ENCODE measurements around the gene PHACTR3. TPM values are rescaled to one million over a fixed set of nuclear protein-coding genes. Genes with fewer than 3 reads are reported as not detected.

PHACTR3 gene
- total RNA-seq, 4 donors from 2014 or later, result 2.4 to 12.8 (median 9.7) TPM

GRCh38 chr20:59644371-59644939 is 40.1 kb downstream of the PHACTR3 start:
- Histone ChIP-seq H3K4me3 (no peak overlapping the region), H3K4me1 (no peaks in the 10 kb centered on the region), H3K9me3 (no peaks in the 10 kb centered on the region), H3K36me3 (no peaks in the 10 kb centered on the region), H3K27ac (no peak overlapping the region), H3K27me3 (peaks cover 11% of the 10 kb centered on the region)
- no peak for TF ChIP-seq POLR2A (IDR thresholded peaks at IDR 0.05)
- TF ChIP-seq POLR2AphosphoS5 (IDR thresholded peaks at IDR 0.05), result no peak
- no peak for TF ChIP-seq CTCF (IDR thresholded peaks at IDR 0.05)
- TF ChIP-seq EP300 (IDR thresholded peaks at IDR 0.05), result no peak
- WGBS, result 95% methylated on average over 10 of the region's 10 CpGs
- DNase-seq (ENCODE audit: low spot score in 2 of 2), result no peak

DNA sequence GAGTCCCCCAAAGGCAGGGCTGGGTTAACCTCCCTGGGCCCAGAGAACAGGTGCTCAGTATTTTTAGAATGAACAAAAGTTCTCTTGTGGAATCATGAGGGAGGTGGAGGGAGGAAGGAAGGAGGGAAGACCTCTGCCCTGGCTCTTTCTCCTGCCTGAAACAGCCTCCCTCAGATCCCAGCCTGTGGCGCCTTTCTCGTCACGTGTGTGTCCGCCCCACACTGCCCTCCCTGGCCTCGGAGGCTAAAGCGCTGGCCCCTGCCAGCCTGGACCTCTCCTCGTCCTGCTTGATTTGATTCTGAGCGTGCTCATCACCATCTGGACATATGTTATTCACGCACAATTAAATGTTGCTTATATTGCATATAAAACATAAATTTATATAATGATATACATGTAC is 40.9 kb downstream of the PHACTR3 start:
- TF ChIP-seq POLR2A (IDR thresholded peaks at IDR 0.05), result no peak
- no peak for TF ChIP-seq CTCF (IDR thresholded peaks at IDR 0.05)
- no peak for TF ChIP-seq POLR2AphosphoS5 (IDR thresholded peaks at IDR 0.05)
- no peak for TF ChIP-seq EP300 (IDR thresholded peaks at IDR 0.05)
- no peak overlapping the region for H3K4me3 ChIP-seq
- peaks cover 11% of the 10 kb centered on the region for H3K27me3 ChIP-seq
- no peaks in the 10 kb centered on the region for H3K9me3 ChIP-seq
- DNase-seq (ENCODE audit: low spot score in 2 of 2), result no peak
- H3K4me1 ChIP-seq, result no peaks in the 10 kb centered on the region
- no peaks in the 10 kb centered on the region for H3K36me3 ChIP-seq
- no peak overlapping the region for H3K27ac ChIP-seq
- 67% methylated on average over 9 of the region's 9 CpGs for WGBS

GRCh38 chr20:59645761-59646171 is 41.4 kb downstream of the PHACTR3 start:
- Histone ChIP-seq H3K4me1 (no peaks in the 10 kb centered on the region), H3K27me3 (peaks cover 11% of the 10 kb centered on the region), H3K9me3 (no peaks in the 10 kb centered on the region), H3K4me3 (no peak overlapping the region), H3K36me3 (no peaks in the 10 kb centered on the region), H3K27ac (no peak overlapping the region)
- WGBS, result 64% methylated on average over 7 of the region's 7 CpGs
- no peak for DNase-seq (ENCODE audit: low spot score in 2 of 2)
- no peak for TF ChIP-seq POLR2A (IDR thresholded peaks at IDR 0.05)
- no peak for TF ChIP-seq EP300 (IDR thresholded peaks at IDR 0.05)
- TF ChIP-seq POLR2AphosphoS5 (IDR thresholded peaks at IDR 0.05), result no peak
- TF ChIP-seq CTCF (IDR thresholded peaks at IDR 0.05), result no peak

DNA sequence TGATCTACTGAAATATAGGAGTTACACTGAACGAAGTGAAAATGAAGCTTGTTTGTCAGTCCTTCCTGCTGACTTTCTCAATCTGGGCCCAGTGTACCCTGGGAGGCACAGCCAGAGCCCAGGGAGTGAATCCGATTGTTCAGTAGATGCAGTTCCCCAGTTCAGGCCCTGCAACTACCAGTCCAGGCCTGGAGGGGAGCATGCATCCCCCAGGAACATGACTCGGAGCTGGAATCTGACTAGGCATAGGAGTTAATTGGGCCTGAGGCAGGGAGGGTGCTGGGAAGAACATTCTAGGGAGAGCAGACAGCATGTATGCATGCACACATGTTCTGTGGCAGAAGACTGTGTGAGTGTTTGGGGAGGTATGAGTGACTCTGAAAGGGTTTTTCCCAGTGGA is 42.1 kb downstream of the PHACTR3 start:
- Histone ChIP-seq H3K4me3 (no peak overlapping the region), H3K27ac (no peak overlapping the region), H3K27me3 (peaks cover 11% of the 10 kb centered on the region), H3K36me3 (no peaks in the 10 kb centered on the region), H3K4me1 (no peaks in the 10 kb centered on the region), H3K9me3 (no peaks in the 10 kb centered on the region)
- WGBS, result 88% methylated on average over 2 of the region's 3 CpGs
- no peak for TF ChIP-seq EP300 (IDR thresholded peaks at IDR 0.05)
- no peak for TF ChIP-seq POLR2A (IDR thresholded peaks at IDR 0.05)
- no peak for TF ChIP-seq CTCF (IDR thresholded peaks at IDR 0.05)
- TF ChIP-seq POLR2AphosphoS5 (IDR thresholded peaks at IDR 0.05), result no peak
- DNase-seq (ENCODE audit: low spot score in 2 of 2), result no peak

DNA sequence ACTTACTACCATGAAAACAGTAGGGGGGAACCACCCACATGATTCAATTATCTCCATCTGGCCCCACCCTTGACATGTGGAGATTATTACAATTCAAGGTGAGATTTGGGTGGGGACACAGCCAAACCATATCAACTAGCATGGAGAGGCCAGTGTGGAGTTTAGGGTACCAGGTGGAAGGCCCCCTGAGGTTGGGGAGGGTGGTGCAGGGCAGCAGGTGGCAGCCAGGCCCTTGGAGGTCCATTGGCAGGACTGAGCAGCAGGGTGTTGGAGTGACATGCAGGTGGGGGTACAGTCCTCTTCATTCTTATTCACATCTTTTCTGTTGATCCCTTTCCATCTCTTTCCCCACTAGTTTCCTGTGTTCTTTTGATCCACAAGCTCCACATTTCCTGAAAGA is 42.9 kb downstream of the PHACTR3 start:
- Histone ChIP-seq H3K9me3 (no peaks in the 10 kb centered on the region), H3K4me1 (no peaks in the 10 kb centered on the region), H3K27ac (no peak overlapping the region), H3K36me3 (no peaks in the 10 kb centered on the region), H3K27me3 (peaks cover 11% of the 10 kb centered on the region), H3K4me3 (no peak overlapping the region)
- TF ChIP-seq POLR2A (IDR thresholded peaks at IDR 0.05), result no peak
- no peak for TF ChIP-seq EP300 (IDR thresholded peaks at IDR 0.05)
- TF ChIP-seq POLR2AphosphoS5 (IDR thresholded peaks at IDR 0.05), result no peak
- TF ChIP-seq CTCF (IDR thresholded peaks at IDR 0.05), result no peak
- DNase-seq (ENCODE audit: low spot score in 2 of 2), result no peak

All from suprapubic skin (tissue), 4 donors.